Activated naive CD8-positive, alpha-beta T cell treated with anti-CD3 and anti-CD28 coated beads for 36 hours (primary cell): ENCODE results near the gene RPIA. TPM values are rescaled to one million over a fixed set of nuclear protein-coding genes. Genes with fewer than 3 reads are reported as not detected.
"Not testable (repeated sequence)": the region's sequence is repeated elsewhere in the genome, so short reads cannot be mapped to it uniquely, and the experiment has no call there.

Experiments used
- DNase-seq: peaks from one replicate; pipeline ENCODE4 v3.0.0; 2021
- H3K27ac Mint-ChIP-seq: one replicate; pipeline ENCODE4 v1.8.0; 2022; ENCODE audit warnings: mild to moderate bottlenecking, moderate library complexity, mixed read lengths
- H3K27me3 Mint-ChIP-seq: one replicate; pipeline ENCODE4 v1.8.0; 2022; ENCODE audit warnings: mild to moderate bottlenecking, mixed read lengths
- H3K36me3 Mint-ChIP-seq: one replicate; pipeline ENCODE4 v1.8.0; 2021; ENCODE audit warnings: mild to moderate bottlenecking, mixed read lengths
- H3K4me1 Mint-ChIP-seq: one replicate; pipeline ENCODE4 v1.8.0; 2021; ENCODE audit warnings: mixed read lengths
- H3K4me3 Mint-ChIP-seq: one replicate; pipeline ENCODE4 v1.8.0; 2022; ENCODE audit warnings: mild to moderate bottlenecking, moderate library complexity, mixed read lengths
- H3K9me3 Mint-ChIP-seq: one replicate; pipeline ENCODE4 v1.8.0; 2022; ENCODE audit warnings: mixed read lengths
- total RNA-seq, 2 experiments: library from RNA; stranded (reverse); gene quantifications; one replicate each; pipeline ENCODE4 v1.2.3, GENCODE V29; 2021

Gene RPIA
- 10 to 100 TPM; 87.6 to 88.5 TPM for total RNA-seq

DNA sequence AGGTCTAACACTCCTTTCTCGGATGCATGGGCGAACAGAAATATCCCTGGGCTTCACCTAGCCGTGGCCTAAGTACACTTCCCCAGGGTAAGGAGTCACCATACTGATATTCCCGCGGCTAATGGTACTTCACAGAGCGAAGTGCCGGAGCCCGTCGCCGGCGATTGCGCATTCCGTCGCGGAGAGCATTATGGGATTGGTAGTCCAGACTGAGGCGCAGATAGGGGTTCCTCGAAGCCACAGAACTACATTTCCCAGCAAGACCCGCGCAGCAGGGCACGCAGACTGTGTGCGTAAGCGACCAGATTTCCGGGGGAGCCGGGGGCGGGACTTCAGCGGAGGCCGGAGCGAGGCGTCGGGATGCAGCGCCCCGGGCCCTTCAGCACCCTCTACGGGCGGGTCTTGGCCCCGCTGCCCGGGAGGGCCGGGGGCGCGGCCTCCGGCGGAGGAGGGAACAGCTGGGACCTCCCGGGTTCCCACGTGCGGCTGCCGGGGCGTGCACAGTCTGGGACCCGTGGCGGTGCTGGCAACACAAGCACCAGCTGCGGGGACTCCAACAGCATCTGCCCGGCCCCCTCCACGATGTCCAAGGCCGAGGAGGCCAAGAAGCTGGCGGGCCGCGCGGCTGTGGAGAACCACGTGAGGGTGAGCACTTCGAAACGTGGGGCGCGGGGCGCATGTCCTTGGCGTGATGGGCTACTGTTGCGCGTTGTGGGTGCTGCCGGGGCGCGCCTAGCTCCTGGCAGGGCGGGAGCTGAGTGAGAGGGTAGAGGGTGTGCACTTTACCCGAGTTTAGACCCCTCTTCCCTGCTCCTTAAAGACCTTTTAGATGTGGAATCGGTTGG, at the start of gene RPIA:
Gene RPIA, plus strand, starts transcription at position 335 of the 845 bp plus-strand sequence. Its CDS starts 26 bp downstream, at position 361.
- Mint-ChIP-seq H3K27ac (peak within 1 kb of the TSS; percentile 97), H3K9me3 (peaks cover 4% of the 10 kb centered on the region), H3K4me1 (peaks cover 44% of the 10 kb centered on the region), H3K36me3 (peaks cover 38% of the 10 kb centered on the region), H3K27me3 (no peaks in the 10 kb centered on the region), H3K4me3 (peak within 1 kb of the TSS; percentile 92)
- DNase-seq: peak; percentile 99

DNA sequence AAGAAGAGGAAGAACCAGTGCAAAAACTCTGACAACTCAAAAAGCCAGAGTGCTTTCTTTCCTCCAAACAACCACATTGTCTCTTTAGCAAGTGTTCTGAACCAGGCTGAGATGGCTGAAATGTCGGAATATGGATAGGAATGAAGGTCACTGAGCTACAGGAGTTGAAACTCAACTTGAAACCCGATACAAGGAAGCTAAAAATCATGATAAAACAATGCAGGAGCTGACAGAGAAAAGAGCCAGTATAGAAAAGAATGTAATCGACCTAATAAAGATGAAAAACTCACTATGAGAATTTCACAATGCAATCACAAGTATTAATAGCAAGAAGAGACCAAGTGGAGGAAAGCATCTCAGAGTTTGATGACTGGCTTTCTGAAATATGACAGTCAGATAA, 49.2 kb upstream of the RPIA start:
- H3K27ac Mint-ChIP-seq: no peak overlapping the region
- H3K9me3 Mint-ChIP-seq: peaks cover 12% of the 10 kb centered on the region
- H3K4me1 Mint-ChIP-seq: peaks cover 35% of the 10 kb centered on the region
- peaks cover 5% of the 10 kb centered on the region for H3K36me3 Mint-ChIP-seq
- no peak overlapping the region for H3K4me3 Mint-ChIP-seq
- H3K27me3 Mint-ChIP-seq: peaks cover 18% of the 10 kb centered on the region
- no peak for DNase-seq

DNA sequence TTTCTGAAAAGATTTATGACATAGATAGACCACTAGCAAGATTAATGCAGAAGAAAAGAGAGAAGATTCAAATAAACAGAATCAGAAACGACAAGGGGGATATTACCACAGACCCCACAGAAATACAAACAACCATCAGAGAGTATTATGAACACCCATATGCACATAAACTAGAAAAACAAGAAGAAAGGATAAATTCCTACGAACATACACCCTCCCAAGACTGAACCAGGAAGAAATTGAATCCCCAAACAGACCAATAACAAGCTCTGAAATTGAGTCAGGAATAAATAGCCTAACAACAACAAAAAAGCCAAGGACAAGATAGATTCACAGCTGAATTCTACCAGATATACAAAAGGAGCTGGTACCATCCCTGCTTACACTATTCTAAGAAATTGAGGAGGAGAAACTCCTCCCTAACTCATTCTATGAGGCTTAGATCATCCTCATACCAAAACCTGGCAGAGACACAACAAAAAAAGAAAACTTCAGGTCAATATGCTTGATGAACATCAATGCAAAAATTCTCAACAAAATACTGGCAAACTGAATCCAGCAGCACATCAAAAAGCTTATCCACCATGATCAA, 46.1 kb upstream of the RPIA start:
- not testable (repeated sequence) for H3K9me3 Mint-ChIP-seq, H3K27me3 Mint-ChIP-seq, H3K27ac Mint-ChIP-seq, DNase-seq, H3K4me3 Mint-ChIP-seq, H3K36me3 Mint-ChIP-seq
- peaks cover 13% of the 10 kb centered on the region for H3K4me1 Mint-ChIP-seq

DNA sequence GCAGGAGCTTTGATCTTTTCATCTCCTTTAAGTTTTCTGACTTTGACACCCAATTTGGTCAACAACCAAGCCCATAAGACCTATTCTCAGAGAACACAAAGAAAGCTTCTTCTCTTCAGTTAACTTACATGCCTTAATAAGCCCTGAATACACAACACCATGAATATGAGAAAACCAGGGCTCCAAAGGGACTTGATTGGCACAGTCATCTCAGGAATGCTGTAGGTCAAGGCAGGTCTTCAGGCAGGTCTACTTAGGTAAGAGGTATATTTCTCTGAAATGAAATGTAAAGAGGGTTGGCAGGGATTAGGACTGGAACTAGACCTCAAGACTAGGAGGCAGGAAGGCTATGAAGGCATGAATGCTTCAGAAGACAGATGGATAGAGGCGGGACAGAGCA, 39.8 kb upstream of the RPIA start:
- Mint-ChIP-seq H3K4me3 (no peak overlapping the region), H3K4me1 (no peaks in the 10 kb centered on the region), H3K27ac (no peak overlapping the region), H3K9me3 (no peaks in the 10 kb centered on the region), H3K36me3 (no peaks in the 10 kb centered on the region), H3K27me3 (no peaks in the 10 kb centered on the region)
- no peak for DNase-seq

DNA sequence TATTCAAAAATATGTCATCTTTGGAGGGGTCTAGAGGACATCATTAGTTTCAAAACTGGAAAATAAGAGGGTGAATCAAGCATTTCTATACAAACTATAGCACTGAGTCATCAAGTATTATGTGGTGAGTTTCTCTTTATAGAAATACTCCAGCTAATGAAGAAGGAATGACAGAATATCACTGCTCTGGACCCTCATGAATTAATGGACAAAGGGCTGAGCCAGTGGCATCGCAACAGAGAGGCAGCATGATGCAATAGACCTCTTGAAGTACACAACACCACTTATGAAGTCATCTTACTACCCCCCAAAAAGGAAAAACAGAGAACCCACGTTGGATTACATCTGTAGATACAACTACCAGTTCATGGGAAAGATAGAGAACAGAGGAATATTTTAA, 36.8 kb upstream of the RPIA start:
- Mint-ChIP-seq H3K36me3 (no peaks in the 10 kb centered on the region), H3K27me3 (no peaks in the 10 kb centered on the region), H3K4me1 (no peaks in the 10 kb centered on the region), H3K9me3 (no peaks in the 10 kb centered on the region), H3K4me3 (no peak overlapping the region), H3K27ac (no peak overlapping the region)
- no peak for DNase-seq

DNA sequence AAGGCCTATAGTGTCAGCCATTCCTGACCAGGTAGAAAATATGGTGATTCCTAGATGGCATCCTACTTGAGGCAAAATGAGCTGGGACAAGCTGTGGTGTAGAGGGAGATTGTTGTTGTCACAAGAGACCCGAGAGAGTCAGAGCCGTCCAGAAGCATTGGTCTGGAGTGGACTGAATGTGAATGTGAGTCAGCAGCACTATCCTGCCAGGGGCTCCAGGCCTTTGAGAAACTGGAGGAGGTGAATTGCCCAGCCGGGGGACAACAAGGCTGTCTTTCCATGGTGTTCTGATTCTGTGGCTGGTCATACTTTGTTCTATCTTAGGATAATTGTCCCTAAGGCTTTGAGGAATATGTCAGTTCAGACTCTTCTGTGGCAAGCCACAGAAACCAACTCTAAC, 34.8 kb upstream of the RPIA start:
- no peaks in the 10 kb centered on the region for H3K9me3 Mint-ChIP-seq
- H3K27ac Mint-ChIP-seq: no peak overlapping the region
- H3K4me3 Mint-ChIP-seq: no peak overlapping the region
- H3K27me3 Mint-ChIP-seq: no peaks in the 10 kb centered on the region
- no peak for DNase-seq
- no peaks in the 10 kb centered on the region for H3K36me3 Mint-ChIP-seq
- no peaks in the 10 kb centered on the region for H3K4me1 Mint-ChIP-seq

DNA sequence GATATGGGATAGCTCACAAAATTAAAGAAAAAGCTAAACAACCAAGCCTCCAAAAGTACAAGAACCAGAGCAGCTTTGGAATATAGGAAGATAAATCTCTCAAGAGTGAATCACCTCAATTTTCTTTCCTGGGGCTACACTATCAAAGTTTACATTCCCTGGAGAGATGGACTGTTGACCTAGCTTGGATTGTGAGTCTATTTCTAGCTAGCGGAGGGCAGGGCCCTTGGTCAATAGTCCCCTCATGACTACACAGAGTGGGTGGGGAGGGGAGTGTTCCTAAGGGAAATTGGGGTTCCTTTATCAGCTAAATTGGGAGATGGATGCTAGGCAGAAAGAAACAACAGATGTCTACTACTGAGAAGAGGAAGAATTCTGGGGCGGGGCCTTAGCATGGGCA, 34.3 kb upstream of the RPIA start:
- Mint-ChIP-seq H3K9me3 (no peaks in the 10 kb centered on the region), H3K27ac (no peak overlapping the region), H3K4me1 (no peaks in the 10 kb centered on the region), H3K36me3 (no peaks in the 10 kb centered on the region), H3K4me3 (no peak overlapping the region), H3K27me3 (no peaks in the 10 kb centered on the region)
- DNase-seq: no peak

DNA sequence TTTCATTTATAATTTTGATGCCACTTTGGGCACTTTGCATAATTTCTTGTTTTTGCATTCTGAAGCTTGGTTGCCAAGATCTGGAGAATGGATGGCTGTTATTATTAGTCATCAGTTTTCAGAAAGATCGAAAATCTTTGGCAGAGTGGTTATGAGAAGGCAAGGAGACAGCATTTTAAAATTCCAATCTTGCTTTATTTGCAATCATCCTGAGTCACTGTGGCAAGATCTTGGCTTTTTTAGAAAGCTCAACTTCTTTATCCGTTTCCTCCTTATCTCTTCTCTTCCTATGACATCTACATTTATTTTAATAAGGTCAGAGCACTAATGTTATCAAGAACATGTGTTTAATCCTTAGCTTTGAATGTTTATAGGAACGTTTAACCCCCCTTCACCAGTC, 33.1 kb upstream of the RPIA start:
- DNase-seq: no peak
- no peaks in the 10 kb centered on the region for H3K9me3 Mint-ChIP-seq
- no peaks in the 10 kb centered on the region for H3K36me3 Mint-ChIP-seq
- H3K27ac Mint-ChIP-seq: no peak overlapping the region
- H3K4me1 Mint-ChIP-seq: no peaks in the 10 kb centered on the region
- no peaks in the 10 kb centered on the region for H3K27me3 Mint-ChIP-seq
- H3K4me3 Mint-ChIP-seq: no peak overlapping the region

DNA sequence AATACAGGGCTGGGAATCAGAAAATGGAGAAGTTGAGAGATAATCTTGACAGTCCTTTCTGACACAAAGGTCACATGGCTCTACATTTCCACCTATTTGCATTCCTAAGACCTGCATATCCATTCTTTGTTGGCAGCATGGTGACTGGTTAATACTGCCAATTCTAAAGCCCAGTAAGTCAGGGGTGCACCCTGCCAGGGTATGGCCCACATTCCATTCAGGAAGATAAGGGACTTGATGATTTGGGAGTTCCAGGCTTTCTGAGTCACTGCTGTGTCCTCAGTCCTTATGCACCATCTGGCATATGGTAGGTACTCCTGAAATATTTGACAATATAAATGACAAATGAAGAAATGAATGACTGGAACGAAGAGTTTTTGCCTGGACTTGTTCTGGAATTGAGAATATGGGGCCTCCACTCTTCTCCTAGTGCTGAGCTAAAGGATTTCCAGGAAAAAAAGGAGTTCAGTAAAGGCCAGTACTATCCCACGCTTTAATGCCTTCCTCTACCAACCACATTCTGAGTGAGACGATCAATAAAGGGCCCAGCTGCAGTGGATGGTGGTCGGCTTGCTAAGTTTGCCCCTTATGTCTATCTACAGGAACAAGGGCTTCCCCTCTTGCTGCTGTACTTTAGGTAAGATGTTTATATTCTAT, 32.5 kb upstream of the RPIA start:
- DNase-seq: no peak

DNA sequence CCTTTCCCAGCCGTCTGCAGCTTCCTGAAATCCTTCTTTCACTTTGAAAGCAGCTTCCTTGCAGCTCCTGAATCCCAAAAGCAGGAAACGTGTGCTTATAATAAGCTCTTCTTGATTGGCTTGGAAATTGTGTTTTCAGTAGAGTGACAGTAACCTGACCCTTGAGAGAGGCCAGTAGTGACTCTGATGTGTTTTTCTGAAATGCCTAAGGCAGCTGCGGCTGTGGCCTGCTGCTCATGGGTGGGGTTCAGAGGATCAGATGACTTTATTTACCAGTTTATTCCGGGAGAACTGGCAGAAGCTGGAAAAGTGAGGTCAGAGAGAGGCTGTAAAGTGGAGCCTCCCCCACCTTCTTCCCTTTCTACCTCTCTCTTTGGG, 31.9 kb upstream of the RPIA start:
- Mint-ChIP-seq H3K36me3 (no peaks in the 10 kb centered on the region), H3K27me3 (no peaks in the 10 kb centered on the region)

More for the DNA sequence above, 32.5 kb upstream of the RPIA start:
- no peaks in the 10 kb centered on the region for H3K9me3 Mint-ChIP-seq
- H3K4me3 Mint-ChIP-seq: no peak overlapping the region
- H3K4me1 Mint-ChIP-seq: no peaks in the 10 kb centered on the region
- no peak overlapping the region for H3K27ac Mint-ChIP-seq
- no peaks in the 10 kb centered on the region for H3K27me3 Mint-ChIP-seq
- H3K36me3 Mint-ChIP-seq: no peaks in the 10 kb centered on the region

DNA sequence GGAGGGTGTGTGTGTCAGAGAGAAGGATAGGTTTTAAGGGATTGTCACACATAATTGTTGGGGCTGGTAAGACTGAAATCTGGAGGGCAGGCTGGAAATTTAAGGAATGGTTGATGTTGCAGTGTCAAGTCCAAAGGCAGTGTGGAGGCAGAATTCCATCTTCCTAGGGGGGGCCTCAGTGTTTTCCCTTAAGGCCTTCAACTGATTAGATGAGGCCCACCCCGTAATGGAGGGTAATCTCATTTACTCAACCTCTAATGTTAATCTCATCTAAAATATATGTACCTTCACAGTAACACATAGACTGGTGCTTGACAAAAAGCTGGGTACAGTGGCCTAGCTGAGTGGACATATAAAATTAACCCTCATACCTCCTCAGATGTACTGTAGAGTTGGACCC, 30.9 kb upstream of the RPIA start:
- H3K4me1 Mint-ChIP-seq: no peaks in the 10 kb centered on the region
- no peak for DNase-seq
- no peak overlapping the region for H3K27ac Mint-ChIP-seq
- H3K9me3 Mint-ChIP-seq: no peaks in the 10 kb centered on the region
- H3K4me3 Mint-ChIP-seq: no peak overlapping the region
- H3K36me3 Mint-ChIP-seq: no peaks in the 10 kb centered on the region
- no peaks in the 10 kb centered on the region for H3K27me3 Mint-ChIP-seq

More for the DNA sequence above, 31.9 kb upstream of the RPIA start:
- DNase-seq: no peak
- no peak overlapping the region for H3K4me3 Mint-ChIP-seq
- H3K27ac Mint-ChIP-seq: no peak overlapping the region
- no peaks in the 10 kb centered on the region for H3K9me3 Mint-ChIP-seq
- H3K4me1 Mint-ChIP-seq: no peaks in the 10 kb centered on the region

DNA sequence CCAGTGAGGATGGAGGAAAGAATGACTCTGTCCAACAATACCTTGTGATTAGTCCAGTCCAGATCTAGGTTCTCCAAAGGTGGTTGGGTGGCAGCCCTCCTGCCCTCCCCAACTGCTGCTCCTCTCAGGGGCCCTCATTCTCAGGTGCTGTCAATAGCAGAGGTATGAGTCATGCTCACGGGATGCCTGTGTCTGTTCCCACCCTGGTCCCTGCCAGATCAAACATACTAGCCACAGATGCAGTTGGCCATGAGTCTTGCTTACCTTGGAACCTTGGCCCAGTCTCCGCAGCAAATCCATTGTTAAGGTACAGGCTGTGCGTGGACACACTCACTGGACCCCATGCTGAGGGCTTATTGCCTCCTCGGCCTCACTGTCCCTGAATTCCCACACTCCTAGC, 24.9 kb upstream of the RPIA start:
- no peaks in the 10 kb centered on the region for H3K9me3 Mint-ChIP-seq
- no peaks in the 10 kb centered on the region for H3K4me1 Mint-ChIP-seq
- no peak for DNase-seq
- H3K27ac Mint-ChIP-seq: no peak overlapping the region
- no peaks in the 10 kb centered on the region for H3K27me3 Mint-ChIP-seq
- H3K4me3 Mint-ChIP-seq: no peak overlapping the region
- no peaks in the 10 kb centered on the region for H3K36me3 Mint-ChIP-seq

DNA sequence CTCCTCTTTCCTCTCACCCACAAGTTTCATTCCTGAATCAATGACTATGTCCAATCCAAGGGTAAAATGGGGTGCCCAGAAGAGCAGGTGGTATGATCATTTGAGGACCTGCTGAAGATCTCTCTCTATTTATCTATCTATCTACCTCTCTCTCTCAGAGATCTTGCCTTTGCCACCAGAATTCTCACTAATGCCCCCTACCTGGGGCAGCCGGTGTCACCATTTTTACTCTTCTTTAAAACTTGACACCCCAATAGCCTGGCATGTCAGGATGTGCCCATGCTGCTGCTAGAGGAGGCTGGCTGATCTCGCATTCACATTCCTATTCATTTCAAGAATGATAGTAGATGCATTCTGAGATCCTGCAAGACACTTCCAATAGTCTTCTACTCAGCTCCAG, 24.3 kb upstream of the RPIA start:
- Mint-ChIP-seq H3K4me1 (no peaks in the 10 kb centered on the region), H3K36me3 (no peaks in the 10 kb centered on the region), H3K9me3 (no peaks in the 10 kb centered on the region), H3K27me3 (peaks cover 3% of the 10 kb centered on the region), H3K4me3 (no peak overlapping the region), H3K27ac (no peak overlapping the region)
- no peak for DNase-seq

DNA sequence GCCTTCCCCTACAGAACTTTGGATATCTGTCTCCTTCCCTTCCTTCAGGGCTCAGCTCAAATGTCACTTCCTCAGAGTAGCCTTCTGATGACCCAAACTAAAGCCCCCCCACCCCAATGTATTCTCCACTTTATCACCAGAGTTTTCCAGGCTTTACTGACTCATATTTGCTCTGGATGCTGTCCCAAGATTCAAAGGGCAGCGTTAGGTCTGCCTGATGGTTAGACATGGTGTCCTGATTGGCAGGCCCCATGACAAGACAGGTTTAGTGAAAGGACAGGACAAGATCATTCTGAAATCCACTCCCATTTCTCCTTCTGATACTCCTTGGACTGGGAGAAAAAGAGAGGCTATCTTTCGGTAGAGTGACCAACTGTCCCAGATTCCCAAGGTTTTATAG, 22.6 kb upstream of the RPIA start:
- peaks cover 3% of the 10 kb centered on the region for H3K27me3 Mint-ChIP-seq
- H3K27ac Mint-ChIP-seq: no peak overlapping the region
- no peak for DNase-seq
- H3K9me3 Mint-ChIP-seq: no peaks in the 10 kb centered on the region
- H3K4me1 Mint-ChIP-seq: no peaks in the 10 kb centered on the region
- H3K4me3 Mint-ChIP-seq: no peak overlapping the region
- no peaks in the 10 kb centered on the region for H3K36me3 Mint-ChIP-seq

DNA sequence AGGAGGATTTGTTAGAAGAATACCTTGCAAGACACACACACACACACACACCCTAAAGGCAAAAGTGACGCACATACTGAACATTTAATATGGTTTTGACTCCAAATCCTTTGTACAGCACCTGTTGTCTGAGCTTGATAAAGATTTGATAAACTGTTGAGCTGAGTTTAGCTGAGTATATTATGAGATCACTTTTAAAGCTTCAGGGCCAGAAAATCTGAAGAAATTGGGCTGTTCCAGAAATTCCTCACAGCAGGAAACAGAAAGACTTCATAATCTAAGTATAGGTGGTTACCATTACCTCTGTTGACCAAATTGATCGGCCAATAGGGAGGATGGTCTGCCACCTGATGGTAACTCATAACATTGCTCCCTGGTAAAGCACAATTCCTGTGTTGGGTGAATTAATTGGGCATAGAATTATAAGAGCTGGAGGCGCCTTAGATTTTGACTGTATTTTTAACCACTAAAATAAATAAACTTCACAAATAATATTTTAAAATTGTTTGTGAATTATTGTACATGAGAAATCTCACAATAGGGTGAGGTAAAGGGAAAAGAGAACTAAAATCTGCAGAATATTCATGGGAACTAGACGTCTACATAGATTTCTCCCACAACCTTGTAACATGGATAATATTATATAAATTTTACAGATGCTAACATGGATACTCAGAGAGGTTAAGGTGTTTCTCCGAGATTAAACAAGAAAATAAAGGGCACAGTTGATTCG, 21.8 kb upstream of the RPIA start:
- Mint-ChIP-seq H3K27ac (no peak overlapping the region), H3K4me1 (no peaks in the 10 kb centered on the region), H3K27me3 (peaks cover 3% of the 10 kb centered on the region), H3K4me3 (no peak overlapping the region), H3K36me3 (no peaks in the 10 kb centered on the region), H3K9me3 (no peaks in the 10 kb centered on the region)
- DNase-seq: peak; percentile 13
